ENCODE measurements around the gene OAS3. TPM values are rescaled to one million over a fixed set of nuclear protein-coding genes. Genes with fewer than 3 reads are reported as not detected.
"Not testable (repeated sequence)": the region's sequence is repeated elsewhere in the genome, so short reads cannot be mapped to it uniquely, and the experiment has no call there.

Gene OAS3
- polyA plus RNA-seq, 1 experiment: 6.7 TPM

DNA sequence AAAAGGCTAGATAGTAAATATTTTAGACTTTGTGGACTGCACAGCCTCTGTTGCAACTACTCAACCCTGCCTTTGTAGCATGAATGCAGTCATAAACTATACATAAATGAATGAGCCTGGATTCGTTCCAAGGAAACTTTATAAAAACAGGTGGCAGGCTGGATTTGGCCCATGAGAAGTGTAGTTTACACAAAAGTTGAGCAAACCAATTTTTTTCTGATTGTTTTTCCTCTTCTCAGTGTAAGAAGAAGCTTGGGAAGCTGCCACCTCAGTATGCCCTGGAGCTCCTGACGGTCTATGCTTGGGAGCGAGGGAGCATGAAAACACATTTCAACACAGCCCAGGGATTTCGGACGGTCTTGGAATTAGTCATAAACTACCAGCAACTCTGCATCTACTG, 22.0 kb upstream of the OAS3 start:
- no peaks in the 10 kb centered on the region for H3K27me3 ChIP-seq (ENCODE audit: control insufficient read depth, insufficient read depth, low read length)
- CTCF ChIA-PET: interaction anchor here (1.6 kb wide), 1 partner anchor 17 kb away, joined by 3 read pairs; no protein-coding TSS in a partner anchor
- no peak for DNase-seq (ENCODE audit: low read depth)

DNA sequence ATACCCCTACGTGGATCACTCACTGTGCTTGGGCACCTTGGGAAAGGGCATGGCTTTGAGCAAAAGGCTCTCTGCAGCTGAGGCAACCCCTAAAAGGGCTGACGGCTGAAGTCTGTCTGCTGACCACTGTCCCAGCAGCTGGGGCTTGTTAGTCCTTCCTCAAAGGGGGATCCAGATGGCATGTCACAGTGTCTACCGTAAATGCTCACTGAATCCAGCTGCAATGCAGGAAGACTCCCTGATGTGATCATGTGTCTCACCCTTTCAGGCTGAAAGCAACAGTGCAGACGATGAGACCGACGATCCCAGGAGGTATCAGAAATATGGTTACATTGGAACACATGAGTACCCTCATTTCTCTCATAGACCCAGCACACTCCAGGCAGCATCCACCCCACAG, 19.2 kb upstream of the OAS3 start:
- no peak for DNase-seq (ENCODE audit: low read depth)
- ChIA-PET CTCF (interaction anchor here (0.6 to 2.2 kb wide), 2 partner anchors 19 to 791 kb away, joined by 3 to 6 read pairs; no protein-coding TSS in a partner anchor), POLR2A (no interaction called here)
- H3K27me3 ChIP-seq (ENCODE audit: control insufficient read depth, insufficient read depth, low read length): no peaks in the 10 kb centered on the region
- TF ChIP-seq, protein P1, sequence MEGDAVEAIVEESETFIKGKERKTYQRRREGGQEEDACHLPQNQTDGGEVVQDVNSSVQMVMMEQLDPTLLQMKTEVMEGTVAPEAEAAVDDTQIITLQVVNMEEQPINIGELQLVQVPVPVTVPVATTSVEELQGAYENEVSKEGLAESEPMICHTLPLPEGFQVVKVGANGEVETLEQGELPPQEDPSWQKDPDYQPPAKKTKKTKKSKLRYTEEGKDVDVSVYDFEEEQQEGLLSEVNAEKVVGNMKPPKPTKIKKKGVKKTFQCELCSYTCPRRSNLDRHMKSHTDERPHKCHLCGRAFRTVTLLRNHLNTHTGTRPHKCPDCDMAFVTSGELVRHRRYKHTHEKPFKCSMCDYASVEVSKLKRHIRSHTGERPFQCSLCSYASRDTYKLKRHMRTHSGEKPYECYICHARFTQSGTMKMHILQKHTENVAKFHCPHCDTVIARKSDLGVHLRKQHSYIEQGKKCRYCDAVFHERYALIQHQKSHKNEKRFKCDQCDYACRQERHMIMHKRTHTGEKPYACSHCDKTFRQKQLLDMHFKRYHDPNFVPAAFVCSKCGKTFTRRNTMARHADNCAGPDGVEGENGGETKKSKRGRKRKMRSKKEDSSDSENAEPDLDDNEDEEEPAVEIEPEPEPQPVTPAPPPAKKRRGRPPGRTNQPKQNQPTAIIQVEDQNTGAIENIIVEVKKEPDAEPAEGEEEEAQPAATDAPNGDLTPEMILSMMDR (IDR thresholded peaks at IDR 0.05; ENCODE audit: insufficient read depth, low read depth, low read length): no peak
- no peaks in the 10 kb centered on the region for H3K36me3 ChIP-seq (ENCODE audit: control insufficient read depth, insufficient read depth, low read length)
- no peak overlapping the region for H3K4me3 ChIP-seq (ENCODE audit: low read depth, low read length)

More for the DNA sequence above, 22.0 kb upstream of the OAS3 start:
- Histone ChIP-seq H3K4me3 (ENCODE audit: low read depth, low read length) (no peak overlapping the region), H3K36me3 (ENCODE audit: control insufficient read depth, insufficient read depth, low read length) (no peaks in the 10 kb centered on the region)
- TF ChIP-seq, protein P1 (IDR thresholded peaks at IDR 0.05; ENCODE audit: insufficient read depth, low read depth, low read length): no peak
- POLR2A ChIA-PET: no interaction called here

DNA sequence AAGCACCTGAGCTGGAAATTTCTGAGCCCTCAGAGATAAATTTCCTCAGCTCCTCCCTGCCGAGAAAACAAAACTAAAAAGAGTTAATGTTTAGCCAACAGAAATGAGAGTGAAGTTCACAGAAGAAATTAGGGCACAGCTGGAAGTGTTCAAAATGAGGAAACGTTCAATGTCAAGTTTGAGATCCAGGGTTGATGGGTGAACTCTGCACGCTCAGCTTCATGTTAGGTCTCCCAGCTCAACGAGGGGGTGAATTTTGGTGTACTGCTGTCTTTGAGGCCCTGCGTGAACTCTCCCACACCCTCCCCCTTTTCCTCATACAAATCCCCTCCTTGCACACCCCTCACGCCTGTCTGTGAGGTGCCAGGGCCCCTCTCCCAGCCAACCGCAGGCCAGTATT, 13.3 kb upstream of the OAS3 start:
- TF ChIP-seq, protein P1 (IDR thresholded peaks at IDR 0.05; ENCODE audit: insufficient read depth, low read depth, low read length): no peak
- H3K36me3 ChIP-seq (ENCODE audit: control insufficient read depth, insufficient read depth, low read length): no peaks in the 10 kb centered on the region
- no peak for DNase-seq (ENCODE audit: low read depth)
- POLR2A ChIA-PET: no interaction called here
- CTCF ChIA-PET: interaction anchor here (0.6 kb wide), 1 partner anchor 25 kb away, joined by 5 read pairs; no protein-coding TSS in a partner anchor
- H3K4me3 ChIP-seq (ENCODE audit: low read depth, low read length): no peak overlapping the region
- H3K27me3 ChIP-seq (ENCODE audit: control insufficient read depth, insufficient read depth, low read length): no peaks in the 10 kb centered on the region

DNA sequence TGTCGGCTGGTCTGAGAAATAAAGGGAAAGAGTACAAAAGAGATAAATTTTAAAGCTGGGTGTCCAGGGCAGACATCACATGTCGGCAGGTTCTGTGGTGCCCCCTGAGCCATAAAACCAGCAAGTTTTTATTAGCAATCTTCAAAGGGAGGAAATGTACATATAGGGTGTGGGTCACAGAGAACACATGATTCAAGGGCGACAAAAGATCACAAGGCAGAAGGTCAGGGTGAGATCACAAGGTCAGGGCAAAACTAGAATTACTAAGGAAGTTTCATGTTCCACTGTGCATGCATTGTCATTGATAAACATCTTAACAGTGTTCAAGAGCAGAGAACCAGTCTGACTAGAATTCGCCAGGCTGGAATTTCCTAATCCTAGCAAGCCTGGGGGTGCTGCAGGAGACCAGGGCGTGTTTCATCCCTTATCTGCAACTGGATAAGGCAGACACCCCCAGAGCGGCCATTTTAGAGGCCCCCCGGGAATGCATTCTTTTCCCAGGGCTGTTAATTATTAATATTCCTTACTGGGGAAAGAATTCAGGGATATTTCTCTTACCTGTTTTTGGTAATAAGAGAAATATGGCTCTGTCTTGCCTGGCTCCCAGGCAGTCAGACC, 11.7 kb upstream of the OAS3 start:
- POLR2A ChIA-PET; CTCF ChIA-PET; H3K27me3 ChIP-seq (ENCODE audit: control insufficient read depth, insufficient read depth, low read length); H3K4me3 ChIP-seq (ENCODE audit: low read depth, low read length); H3K36me3 ChIP-seq (ENCODE audit: control insufficient read depth, insufficient read depth, low read length); DNase-seq (ENCODE audit: low read depth): not testable (repeated sequence)

DNA sequence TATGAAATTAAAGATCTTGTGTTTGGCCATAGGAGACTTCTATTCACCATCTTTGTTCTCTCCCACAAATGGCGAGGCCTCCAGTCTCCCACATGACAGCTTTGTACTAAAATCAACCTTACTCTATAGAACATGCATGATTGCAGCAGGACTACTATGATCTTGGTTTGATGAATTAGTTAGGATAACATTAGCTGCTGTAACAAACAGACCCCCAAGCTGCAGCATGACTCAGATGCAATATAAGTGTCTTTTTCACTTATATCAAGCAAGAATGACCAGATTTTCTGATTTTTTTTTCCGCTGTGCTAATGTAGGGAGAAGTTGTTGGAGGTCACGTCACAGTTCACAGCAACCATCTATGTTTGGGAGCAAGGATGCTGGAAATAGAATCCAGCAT, 10.8 kb upstream of the OAS3 start:
- CTCF ChIA-PET: no interaction called here
- H3K4me3 ChIP-seq (ENCODE audit: low read depth, low read length): no peak overlapping the region
- no peaks in the 10 kb centered on the region for H3K36me3 ChIP-seq (ENCODE audit: control insufficient read depth, insufficient read depth, low read length)
- POLR2A ChIA-PET: no interaction called here
- DNase-seq (ENCODE audit: low read depth): no peak
- H3K27me3 ChIP-seq (ENCODE audit: control insufficient read depth, insufficient read depth, low read length): no peaks in the 10 kb centered on the region
- TF ChIP-seq, protein P1 (IDR thresholded peaks at IDR 0.05; ENCODE audit: insufficient read depth, low read depth, low read length): no peak

DNA sequence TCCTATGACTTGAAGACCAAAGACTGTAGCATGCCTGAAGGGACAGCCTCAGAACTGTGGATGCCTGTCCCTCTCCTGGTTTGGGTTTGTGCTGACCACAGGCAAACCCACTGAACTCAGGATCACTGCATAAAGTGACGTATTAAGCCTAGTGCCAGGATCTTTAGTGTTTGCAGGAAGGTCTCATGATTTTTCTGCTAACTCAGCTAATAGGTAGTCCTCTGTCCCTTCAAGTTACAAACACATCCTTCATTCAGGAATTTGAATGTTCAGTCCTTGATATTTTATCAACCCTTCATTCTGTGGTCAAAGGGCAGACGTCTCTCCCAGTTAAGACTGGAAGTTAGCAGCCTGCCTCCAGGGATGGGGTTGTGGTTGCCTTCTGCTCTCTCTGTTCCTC, 10.3 kb upstream of the OAS3 start:
- H3K36me3 ChIP-seq (ENCODE audit: control insufficient read depth, insufficient read depth, low read length): no peaks in the 10 kb centered on the region
- DNase-seq (ENCODE audit: low read depth): no peak
- no peak overlapping the region for H3K4me3 ChIP-seq (ENCODE audit: low read depth, low read length)
- TF ChIP-seq, protein P1 (IDR thresholded peaks at IDR 0.05; ENCODE audit: insufficient read depth, low read depth, low read length): no peak
- CTCF ChIA-PET: no interaction called here
- H3K27me3 ChIP-seq (ENCODE audit: control insufficient read depth, insufficient read depth, low read length): no peaks in the 10 kb centered on the region
- POLR2A ChIA-PET: no interaction called here

Measured in BJ (cell line).